ENCODE data around the gene ACKR3. TPM values are rescaled to one million over a fixed set of nuclear protein-coding genes. Genes with fewer than 3 reads are reported as not detected.
A peak's percentile ranks its signal among the peaks of the same experiment; 100 is the strongest.

The ACKR3 gene
- polyA plus RNA-seq, 3 donors from 2014 or later = 3.1 to 7.8 (median 5.9) TPM

- Mint-ChIP-seq H3K36me3 (peaks cover 23 to 40% (median 32%) of the 10 kb centered on the region in 3 donors), H3K27ac (peak overlapping the region; percentile 49 to 99 (median 71)), H3K9me3 (peaks cover 2 to 17% (median 7%) of the 10 kb centered on the region in 6 donors), H3K4me1 (peaks cover 96% of the 10 kb centered on the region in 2 donors), H3K27me3 (ENCODE audit: low read depth in 3 of 3) (peaks cover 0 to 2% (median 0%) of the 10 kb centered on the region in 3 donors), H3K4me3 (peak overlapping the region in 3 of 5 donors; percentile 14 to 40 (median 21))
- DNase-seq = no peak
Measured at GRCh38 chr2:236552212-236552542, 17.4 kb upstream of the ACKR3 start.

DNA sequence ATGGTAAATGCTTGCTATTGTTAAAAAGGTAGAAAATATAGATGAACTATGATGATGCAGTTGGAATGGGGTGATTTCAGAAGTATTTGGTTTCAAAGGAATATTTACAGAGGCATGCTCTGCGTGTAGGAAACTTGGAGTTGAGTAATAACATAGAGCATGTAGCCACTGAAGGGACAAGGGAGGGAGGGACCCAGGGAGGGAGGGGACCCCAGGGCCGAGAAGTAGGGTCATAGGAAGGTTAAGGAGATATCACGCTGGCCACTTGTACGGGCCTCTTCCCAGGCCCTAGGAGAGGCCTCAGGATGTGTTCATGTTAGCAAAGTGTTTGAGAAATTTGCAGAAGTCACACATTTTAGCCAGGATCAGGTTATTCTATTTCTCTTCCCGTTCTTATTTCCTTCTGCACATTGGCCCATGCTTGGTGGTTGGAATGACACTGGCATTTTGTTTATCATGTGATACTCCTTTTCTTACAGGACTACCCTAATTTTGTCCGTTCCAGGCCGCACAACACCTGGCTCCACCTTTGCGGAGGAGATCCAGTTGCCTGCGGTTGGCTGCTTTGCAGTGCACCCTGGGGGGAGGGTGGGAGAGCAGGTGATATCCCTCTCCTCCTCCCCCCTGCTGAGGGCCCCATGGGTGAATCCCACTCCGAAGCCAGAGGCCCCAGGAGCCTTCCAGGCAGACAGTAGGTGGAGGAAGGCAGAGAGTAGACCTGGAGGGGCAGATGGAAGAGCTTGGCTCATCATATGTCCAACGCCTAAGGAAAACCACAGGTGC, 16.9 kb upstream of the ACKR3 start:
- Mint-ChIP-seq H3K4me1 (peaks cover 96% of the 10 kb centered on the region in 2 donors), H3K9me3 (peaks cover 2 to 17% (median 7%) of the 10 kb centered on the region in 6 donors), H3K36me3 (peaks cover 23 to 40% (median 38%) of the 10 kb centered on the region in 3 donors), H3K4me3 (peak overlapping the region in 2 of 5 donors; percentile 14 to 40), H3K27me3 (ENCODE audit: low read depth in 3 of 3) (peaks cover 0 to 2% (median 0%) of the 10 kb centered on the region in 3 donors), H3K27ac (peak overlapping the region; percentile 5 to 99 (median 61))
- DNase-seq = no peak

- Mint-ChIP-seq H3K27me3 (ENCODE audit: low read depth in 3 of 3) (peaks cover 0 to 3% (median 2%) of the 10 kb centered on the region in 3 donors), H3K27ac (peak overlapping the region in 4 of 6 donors; percentile 7 to 77 (median 68)), H3K36me3 (peaks cover 23 to 38% (median 37%) of the 10 kb centered on the region in 3 donors), H3K9me3 (peaks cover 2 to 17% (median 7%) of the 10 kb centered on the region in 6 donors), H3K4me3 (peak overlapping the region in 1 of 5 donors; percentile 48), H3K4me1 (peaks cover 96% of the 10 kb centered on the region in 2 donors)
- no peak for DNase-seq
Measured at GRCh38 chr2:236553522-236553921, 16.1 kb upstream of the ACKR3 start.

- H3K27me3 Mint-ChIP-seq (ENCODE audit: low read depth in 3 of 3) = peaks cover 0 to 3% (median 2%) of the 10 kb centered on the region in 3 donors
- H3K27ac Mint-ChIP-seq = peak overlapping the region; percentile 35 to 77 (median 70)
- no peak for DNase-seq
- H3K4me3 Mint-ChIP-seq = peak overlapping the region in 4 of 5 donors; percentile 27 to 43 (median 32)
- H3K36me3 Mint-ChIP-seq = peaks cover 19 to 37% (median 33%) of the 10 kb centered on the region in 3 donors
- peaks cover 95 to 96% of the 10 kb centered on the region in 2 donors for H3K4me1 Mint-ChIP-seq
- peaks cover 2 to 17% (median 7%) of the 10 kb centered on the region in 6 donors for H3K9me3 Mint-ChIP-seq
Measured at GRCh38 chr2:236554629-236555282, 14.9 kb upstream of the ACKR3 start.

- DNase-seq = no peak
- Mint-ChIP-seq H3K27ac (peak overlapping the region in 4 of 6 donors; percentile 3 to 68 (median 67)), H3K4me3 (peak overlapping the region in 1 of 5 donors; percentile 32), H3K4me1 (peaks cover 95% of the 10 kb centered on the region in 2 donors), H3K27me3 (ENCODE audit: low read depth in 3 of 3) (peaks cover 0 to 3% (median 2%) of the 10 kb centered on the region in 3 donors), H3K9me3 (peaks cover 2 to 17% (median 7%) of the 10 kb centered on the region in 6 donors), H3K36me3 (peaks cover 19 to 33% (median 33%) of the 10 kb centered on the region in 3 donors)
Measured at GRCh38 chr2:236555481-236555880, 14.1 kb upstream of the ACKR3 start.

DNA sequence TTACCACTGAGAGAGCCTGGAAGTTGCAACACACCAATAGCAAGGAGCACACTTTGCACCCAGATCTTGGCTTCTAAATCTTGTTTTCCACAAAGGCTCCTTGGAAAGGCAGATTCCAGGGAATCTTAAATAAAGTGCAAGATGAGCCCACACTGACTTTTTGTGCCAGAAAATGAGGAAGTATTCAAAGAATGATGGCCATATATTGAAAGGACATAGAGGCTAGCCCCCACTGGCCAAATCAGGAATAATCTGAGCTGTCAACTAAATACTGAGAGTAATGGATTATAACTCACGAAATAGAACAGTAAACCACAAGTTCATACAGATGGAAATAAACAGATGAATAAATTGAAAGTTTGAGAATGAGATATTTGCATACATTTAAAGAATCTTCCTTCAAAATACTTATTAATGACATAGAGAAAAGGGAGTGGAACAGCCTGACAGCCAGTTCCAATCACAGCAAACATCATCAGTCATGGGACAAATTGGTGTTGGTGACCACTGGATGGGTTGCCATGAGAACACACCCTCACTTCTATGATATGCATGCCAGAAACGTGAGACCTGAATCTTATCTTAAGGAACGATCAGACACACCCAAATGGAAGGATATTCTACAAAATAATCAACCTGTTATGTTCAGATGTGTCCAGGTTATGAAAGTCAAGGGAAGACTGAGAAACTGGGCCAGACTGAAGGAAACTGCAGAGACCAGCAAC, 12.2 kb upstream of the ACKR3 start:
- H3K27ac Mint-ChIP-seq = peak overlapping the region in 3 of 6 donors; percentile 12 to 29 (median 25)
- no peak for DNase-seq
- H3K4me3 Mint-ChIP-seq = no peak overlapping the region
- peaks cover 0 to 3% (median 2%) of the 10 kb centered on the region in 3 donors for H3K27me3 Mint-ChIP-seq (ENCODE audit: low read depth in 3 of 3)
- peaks cover 2 to 17% (median 7%) of the 10 kb centered on the region in 6 donors for H3K9me3 Mint-ChIP-seq
- peaks cover 33 to 49% (median 40%) of the 10 kb centered on the region in 3 donors for H3K36me3 Mint-ChIP-seq
- peaks cover 80 to 82% of the 10 kb centered on the region in 2 donors for H3K4me1 Mint-ChIP-seq

- Mint-ChIP-seq H3K4me1 (peaks cover 74 to 76% of the 10 kb centered on the region in 2 donors), H3K4me3 (no peak overlapping the region), H3K9me3 (peaks cover 2 to 17% (median 7%) of the 10 kb centered on the region in 6 donors), H3K27ac (peak overlapping the region in 4 of 6 donors; percentile 31 to 68 (median 46)), H3K36me3 (peaks cover 39 to 53% (median 44%) of the 10 kb centered on the region in 3 donors), H3K27me3 (ENCODE audit: low read depth in 3 of 3) (peaks cover 0 to 3% (median 2%) of the 10 kb centered on the region in 3 donors)
- no peak for DNase-seq
Measured at GRCh38 chr2:236558036-236558435, 11.6 kb upstream of the ACKR3 start.

GRCh38 chr2:236558993-236559978, 10.3 kb upstream of the ACKR3 start:
- Mint-ChIP-seq H3K27me3 (ENCODE audit: low read depth in 3 of 3) (peaks cover 0 to 3% (median 0%) of the 10 kb centered on the region in 3 donors), H3K4me3 (peak overlapping the region in 4 of 5 donors; percentile 18 to 63 (median 53)), H3K9me3 (peaks cover 0 to 10% (median 5%) of the 10 kb centered on the region in 6 donors), H3K27ac (peak overlapping the region in 5 of 6 donors; percentile 66 to 89 (median 69)), H3K36me3 (peaks cover 37 to 48% (median 44%) of the 10 kb centered on the region in 3 donors), H3K4me1 (peaks cover 63 to 64% of the 10 kb centered on the region in 2 donors)
- no peak for DNase-seq

DNA sequence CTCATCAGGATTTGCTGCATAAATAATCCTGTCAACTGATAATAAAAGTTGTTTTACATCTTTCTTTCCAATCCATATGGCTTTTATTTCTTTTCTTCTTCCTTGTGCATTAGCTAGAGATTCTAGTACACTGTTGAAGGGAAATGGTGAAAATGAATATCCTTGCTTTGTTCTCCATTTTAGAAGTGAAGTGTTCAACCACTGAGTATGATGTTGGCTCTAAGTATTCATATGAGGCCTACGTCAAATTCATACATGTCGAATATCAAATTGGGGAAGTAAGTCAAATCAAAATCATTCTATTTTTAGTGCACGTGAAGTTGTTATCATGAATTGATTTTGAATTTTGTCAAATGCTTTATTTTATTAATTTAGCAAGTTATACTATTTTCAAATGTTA, 7.8 kb upstream of the ACKR3 start:
- Mint-ChIP-seq H3K27ac (no peak overlapping the region), H3K4me3 (no peak overlapping the region), H3K36me3 (peaks cover 24 to 41% (median 33%) of the 10 kb centered on the region in 3 donors), H3K9me3 (no peaks in the 10 kb centered on the region), H3K27me3 (ENCODE audit: low read depth in 3 of 3) (peaks cover 0 to 4% (median 0%) of the 10 kb centered on the region in 3 donors), H3K4me1 (peaks cover 40 to 46% of the 10 kb centered on the region in 2 donors)
- DNase-seq = no peak

DNA sequence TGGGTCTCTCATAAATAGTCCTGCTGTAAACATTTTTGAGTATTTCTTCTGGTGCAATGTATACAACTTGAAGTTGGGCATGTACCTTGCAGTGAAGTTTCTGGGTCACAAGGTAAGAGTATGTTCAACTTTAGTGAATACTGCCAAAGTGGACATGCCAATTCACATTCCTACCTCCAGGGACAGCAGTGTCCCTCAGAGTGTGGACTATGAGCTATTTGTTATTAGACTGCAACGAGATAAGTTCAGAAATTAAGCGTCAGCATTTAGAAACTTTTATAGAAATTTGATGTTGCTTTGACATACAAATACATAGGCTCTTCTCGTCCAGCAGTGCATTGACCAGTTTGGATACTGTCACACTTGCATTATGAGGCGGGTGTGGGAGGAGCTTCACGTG, 7.2 kb upstream of the ACKR3 start:
- no peak for DNase-seq
- Mint-ChIP-seq H3K9me3 (no peaks in the 10 kb centered on the region), H3K27ac (no peak overlapping the region), H3K36me3 (peaks cover 24 to 37% (median 33%) of the 10 kb centered on the region in 3 donors), H3K27me3 (ENCODE audit: low read depth in 3 of 3) (peaks cover 0 to 4% (median 0%) of the 10 kb centered on the region in 3 donors), H3K4me3 (no peak overlapping the region), H3K4me1 (peaks cover 36 to 43% of the 10 kb centered on the region in 2 donors)

- peaks cover 24 to 34% (median 33%) of the 10 kb centered on the region in 3 donors for H3K36me3 Mint-ChIP-seq
- no peak overlapping the region for H3K4me3 Mint-ChIP-seq
- no peak for DNase-seq
- H3K9me3 Mint-ChIP-seq = no peaks in the 10 kb centered on the region
- H3K27me3 Mint-ChIP-seq (ENCODE audit: low read depth in 3 of 3) = peaks cover 0 to 2% (median 0%) of the 10 kb centered on the region in 3 donors
- H3K27ac Mint-ChIP-seq = peak overlapping the region in 1 of 6 donors; percentile 45
- H3K4me1 Mint-ChIP-seq = peaks cover 33 to 39% of the 10 kb centered on the region in 2 donors
Measured at GRCh38 chr2:236563953-236564352, 5.7 kb upstream of the ACKR3 start.

- Mint-ChIP-seq H3K4me1 (peaks cover 34 to 37% of the 10 kb centered on the region in 2 donors), H3K27me3 (ENCODE audit: low read depth in 3 of 3) (peaks cover 0 to 5% (median 0%) of the 10 kb centered on the region in 3 donors), H3K4me3 (no peak overlapping the region), H3K27ac (peak overlapping the region in 1 of 6 donors; percentile 11), H3K9me3 (no peaks in the 10 kb centered on the region), H3K36me3 (peaks cover 24 to 34% (median 33%) of the 10 kb centered on the region in 3 donors)
- no peak for DNase-seq
Measured at GRCh38 chr2:236565212-236565611, 4.4 kb upstream of the ACKR3 start.
